Pons (tissue), 1 donor: Measurements from ENCODE around the gene DES.

Experiments used
- DNase-seq: peaks from one replicate; pipeline ENCODE4 v3.0.0-alpha.2; 2016; ENCODE audit warnings: low spot score

DES gene

GRCh38 chr2:219453671-219454590 is 35.8 kb downstream of the DES start:
- DNase-seq: peak; percentile 23

- no peak for DNase-seq
Measured at GRCh38 chr2:219455581-219455980, 37.4 kb downstream of the DES start.

- no peak for DNase-seq
Measured at GRCh38 chr2:219457784-219458369, 39.7 kb downstream of the DES start.

GRCh38 chr2:219458996-219459395 is 40.8 kb downstream of the DES start:
- DNase-seq: no peak

GRCh38 chr2:219459460-219460311 is 41.5 kb downstream of the DES start:
- no peak for DNase-seq

GRCh38 chr2:219460424-219460926 is 42.3 kb downstream of the DES start:
- peak; percentile 22 for DNase-seq

- DNase-seq: no peak
Measured at GRCh38 chr2:219461047-219461514, 42.9 kb downstream of the DES start.

- DNase-seq: no peak
Measured at GRCh38 chr2:219461669-219462068, 43.5 kb downstream of the DES start.

GRCh38 chr2:219462349-219462748 is 44.2 kb downstream of the DES start:
- DNase-seq: no peak

GRCh38 chr2:219464286-219465032 is 46.3 kb downstream of the DES start:
- no peak for DNase-seq

GRCh38 chr2:219465659-219466561 is 47.7 kb downstream of the DES start:
- no peak for DNase-seq

GRCh38 chr2:219466816-219467735 is 48.9 kb downstream of the DES start:
- no peak for DNase-seq

- no peak for DNase-seq
Measured at GRCh38 chr2:219467736-219468075, 49.5 kb downstream of the DES start.

- no peak for DNase-seq
Measured at GRCh38 chr2:219468410-219469185, 50.4 kb downstream of the DES start.

- no peak for DNase-seq
Measured at GRCh38 chr2:219469186-219469724, 51.1 kb downstream of the DES start.

GRCh38 chr2:219470429-219470828 is 52.3 kb downstream of the DES start:
- DNase-seq: no peak

- DNase-seq: no peak
Measured at GRCh38 chr2:219471476-219472371, 53.5 kb downstream of the DES start.
